C4-2B (cell line): ENCODE results near the gene TRAPPC6A.

ENCODE experiments used
- CTCF ChIP-seq: fragments of 450-650 bp; conservative IDR thresholded peaks from 2 replicates; pipeline ENCODE4 v1.5.1; 2017; ENCODE audit warnings: mild to moderate bottlenecking
- ZFX ChIP-seq: fragments of 450-650 bp; IDR thresholded peaks from 2 replicates; pipeline ENCODE4 v1.6.1; 2017

GRCh38 chr19:45123440-45123850 is 54.6 kb downstream of the TRAPPC6A start:
- TF ChIP-seq CTCF, result no peak
- TF ChIP-seq ZFX, result no peak
